Activated CD4-positive, alpha-beta T cell treated with anti-CD3 and anti-CD28 coated beads, Interleukin-2, Interleukin-6, amounts not matched to agents 100 ng/mL and 50 ng/mL, durations not matched to agents 16 hours and 8 hours (primary cell): ENCODE measurements around the gene SEC16A.
A peak's percentile ranks its signal among the peaks of the same experiment; 100 is the strongest.
"Not testable (repeated sequence)": the region's sequence is repeated elsewhere in the genome, so short reads cannot be mapped to it uniquely, and the experiment has no call there.

Experiments used
- DNase-seq: peaks from one replicate; pipeline ENCODE4 v3.0.0-alpha.2; 2020

SEC16A gene

DNA sequence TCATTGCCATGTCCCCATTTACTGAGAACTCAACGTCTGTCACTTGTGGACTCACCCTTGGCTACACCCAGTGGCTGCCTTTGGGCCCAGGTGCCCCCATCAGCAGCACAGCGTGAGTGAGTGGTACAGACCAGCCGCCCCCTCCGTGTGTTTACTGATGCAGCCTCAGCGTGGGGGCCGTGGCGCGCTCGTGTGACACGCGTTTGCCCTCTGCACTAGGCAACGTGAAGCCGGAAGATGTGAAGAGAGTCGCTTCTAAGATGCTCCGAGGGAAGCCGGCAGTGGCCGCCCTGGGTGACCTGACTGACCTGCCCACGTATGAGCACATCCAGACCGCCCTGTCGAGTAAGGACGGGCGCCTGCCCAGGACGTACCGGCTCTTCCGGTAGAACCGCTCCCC is 60.0 kb downstream of the SEC16A start:
- DNase-seq = no peak

DNA sequence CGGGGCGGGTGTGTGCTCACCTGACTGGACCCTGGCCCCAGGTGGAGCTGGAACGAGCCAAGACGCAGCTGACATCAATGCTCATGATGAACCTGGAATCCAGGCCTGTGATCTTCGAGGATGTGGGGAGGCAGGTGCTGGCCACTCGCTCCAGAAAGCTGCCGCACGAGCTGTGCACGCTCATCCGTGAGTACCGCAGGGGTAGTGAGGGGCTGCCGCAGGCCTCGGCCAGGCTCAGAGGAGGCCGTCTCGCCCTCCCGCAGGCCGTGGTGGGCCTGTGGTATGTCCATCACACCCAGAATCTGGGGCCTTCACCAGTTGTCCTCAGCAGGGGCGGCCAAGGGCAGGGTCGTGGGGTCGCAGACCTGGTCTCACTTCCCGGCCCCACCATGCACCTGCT is 61.0 kb downstream of the SEC16A start:
- DNase-seq = no peak

DNA sequence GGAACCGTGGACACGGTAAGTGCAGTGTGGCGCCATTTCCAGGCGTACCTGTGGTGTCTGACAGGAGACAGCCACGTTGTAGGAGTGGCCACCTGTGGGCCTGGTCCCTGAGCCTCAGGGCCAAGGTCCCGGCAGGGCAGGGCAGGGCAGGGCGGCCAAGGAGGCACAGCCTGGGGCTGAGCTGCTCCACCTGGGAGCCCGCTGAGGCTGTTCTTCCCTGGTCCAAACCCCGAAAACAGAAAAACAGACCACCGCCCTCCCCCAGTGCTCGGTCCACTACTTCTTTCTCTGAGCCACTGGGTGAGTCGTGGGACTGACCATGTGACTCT is 63.8 kb downstream of the SEC16A start:
- DNase-seq = no peak

DNA sequence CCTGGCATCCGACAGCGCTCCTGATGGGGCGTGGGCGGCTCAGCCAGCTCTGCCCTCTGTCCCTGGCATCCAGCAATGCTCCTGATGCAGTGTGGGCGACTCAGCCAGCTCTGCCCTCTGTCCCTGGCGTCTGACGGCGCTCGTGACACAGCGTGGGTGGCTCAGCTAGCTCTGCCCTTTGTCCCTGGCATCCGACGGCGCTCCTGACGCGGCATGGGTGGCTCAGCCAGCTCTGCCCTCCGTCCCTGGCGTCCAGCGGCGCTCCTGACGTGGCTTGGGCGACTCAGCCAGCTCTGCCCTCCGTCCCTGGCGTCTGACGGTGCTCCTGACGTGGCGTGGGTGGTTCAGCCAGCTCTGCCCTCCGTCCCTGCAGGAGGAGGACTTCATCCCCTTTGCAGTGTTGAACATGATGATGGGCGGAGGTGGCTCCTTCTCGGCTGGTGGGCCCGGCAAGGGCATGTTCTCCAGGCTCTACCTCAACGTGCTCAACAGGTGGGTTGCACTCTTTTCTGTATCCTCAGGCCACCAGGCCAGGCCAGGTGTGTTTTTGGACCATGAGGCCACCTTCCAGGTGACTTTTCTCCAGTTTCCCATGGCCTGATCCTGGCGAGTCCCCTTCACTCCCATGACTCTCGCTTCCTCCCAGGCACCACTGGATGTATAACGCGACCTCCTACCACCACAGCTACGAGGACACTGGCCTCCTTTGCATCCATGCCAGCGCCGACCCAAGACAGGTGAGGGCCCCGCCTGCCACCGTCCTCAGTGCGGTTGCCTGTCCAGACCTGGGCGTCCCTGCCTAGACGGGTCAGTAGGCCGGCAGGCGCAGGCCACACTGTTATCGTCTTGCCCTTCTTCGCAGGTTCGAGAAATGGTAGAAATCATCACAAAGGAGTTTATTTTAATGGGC is 64.4 kb downstream of the SEC16A start:
- DNase-seq = no peak

DNA sequence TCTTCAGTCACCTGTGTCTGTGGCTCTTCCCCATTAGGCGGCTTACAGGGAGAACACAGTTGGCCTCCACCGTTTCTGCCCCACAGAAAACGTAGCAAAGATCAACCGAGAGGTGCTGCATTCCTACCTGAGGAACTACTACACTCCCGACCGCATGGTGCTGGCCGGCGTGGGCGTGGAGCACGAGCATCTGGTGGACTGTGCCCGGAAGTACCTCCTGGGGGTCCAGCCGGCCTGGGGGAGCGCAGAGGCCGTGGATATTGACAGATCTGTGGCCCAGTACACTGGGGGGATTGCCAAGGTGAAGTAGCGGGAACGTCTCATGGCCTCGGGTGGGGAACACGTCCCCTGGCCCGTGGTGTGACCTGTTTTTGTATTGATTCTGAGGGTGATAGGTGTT is 65.9 kb downstream of the SEC16A start:
- no peak for DNase-seq

DNA sequence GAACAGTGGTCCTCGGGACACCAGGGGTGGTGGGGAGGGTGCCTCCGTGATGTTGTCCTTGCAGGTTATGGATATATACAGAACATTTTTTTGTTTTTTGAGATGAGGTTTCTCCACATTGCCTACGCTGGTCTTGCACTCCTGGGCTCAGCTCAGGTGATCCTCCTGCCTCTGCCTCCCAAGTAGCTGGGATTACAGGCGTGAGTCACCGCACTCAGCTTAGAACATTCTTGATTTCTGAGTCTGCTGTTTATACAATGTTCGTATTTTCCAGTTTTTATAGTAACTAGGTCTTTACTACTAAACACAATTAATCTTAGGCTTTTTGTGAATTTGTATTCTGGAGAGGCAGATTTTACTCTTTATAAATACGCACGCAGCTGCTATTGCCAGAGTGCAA is 66.4 kb downstream of the SEC16A start:
- no peak for DNase-seq

DNA sequence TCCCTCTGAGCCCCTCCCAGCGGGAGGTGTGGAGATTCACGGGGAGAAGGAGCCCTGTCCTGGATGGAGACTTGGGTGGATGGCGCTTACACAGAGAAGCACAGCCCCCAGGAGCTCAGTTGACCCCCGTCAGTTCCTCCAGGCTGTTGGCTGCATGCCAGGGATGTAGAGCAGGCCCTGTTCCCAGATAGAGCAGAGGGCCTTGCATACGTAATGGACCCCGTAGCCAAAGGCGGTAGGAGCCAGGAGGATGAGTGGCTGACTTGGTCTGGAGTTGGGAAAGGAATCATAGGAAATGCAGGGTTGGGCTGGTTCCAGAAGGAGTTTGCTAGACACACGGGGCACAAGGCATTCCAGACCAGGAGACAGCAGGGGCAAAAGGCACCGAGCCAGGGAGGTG is 69.9 kb downstream of the SEC16A start:
- no peak for DNase-seq

DNA sequence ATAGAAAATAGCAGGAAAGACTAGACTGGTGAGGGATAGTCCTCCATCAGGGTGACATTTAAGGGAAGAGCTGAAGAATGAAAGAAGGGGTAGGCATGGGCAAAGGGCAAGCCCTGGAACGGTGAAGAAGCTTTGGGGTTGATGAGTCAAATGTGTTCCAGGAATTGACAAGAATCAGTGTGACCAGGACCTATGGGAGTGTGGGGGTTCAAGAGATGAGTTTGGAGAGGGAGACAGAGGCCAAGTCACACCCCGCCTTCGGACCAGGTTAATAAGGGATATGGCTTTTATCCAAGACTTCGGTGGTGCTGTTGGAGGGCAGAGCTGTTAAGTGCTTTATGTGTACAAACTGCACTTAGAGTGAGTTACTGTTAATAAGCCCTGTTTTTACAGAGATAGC is 71.5 kb downstream of the SEC16A start:
- peak; percentile 29 for DNase-seq

DNA sequence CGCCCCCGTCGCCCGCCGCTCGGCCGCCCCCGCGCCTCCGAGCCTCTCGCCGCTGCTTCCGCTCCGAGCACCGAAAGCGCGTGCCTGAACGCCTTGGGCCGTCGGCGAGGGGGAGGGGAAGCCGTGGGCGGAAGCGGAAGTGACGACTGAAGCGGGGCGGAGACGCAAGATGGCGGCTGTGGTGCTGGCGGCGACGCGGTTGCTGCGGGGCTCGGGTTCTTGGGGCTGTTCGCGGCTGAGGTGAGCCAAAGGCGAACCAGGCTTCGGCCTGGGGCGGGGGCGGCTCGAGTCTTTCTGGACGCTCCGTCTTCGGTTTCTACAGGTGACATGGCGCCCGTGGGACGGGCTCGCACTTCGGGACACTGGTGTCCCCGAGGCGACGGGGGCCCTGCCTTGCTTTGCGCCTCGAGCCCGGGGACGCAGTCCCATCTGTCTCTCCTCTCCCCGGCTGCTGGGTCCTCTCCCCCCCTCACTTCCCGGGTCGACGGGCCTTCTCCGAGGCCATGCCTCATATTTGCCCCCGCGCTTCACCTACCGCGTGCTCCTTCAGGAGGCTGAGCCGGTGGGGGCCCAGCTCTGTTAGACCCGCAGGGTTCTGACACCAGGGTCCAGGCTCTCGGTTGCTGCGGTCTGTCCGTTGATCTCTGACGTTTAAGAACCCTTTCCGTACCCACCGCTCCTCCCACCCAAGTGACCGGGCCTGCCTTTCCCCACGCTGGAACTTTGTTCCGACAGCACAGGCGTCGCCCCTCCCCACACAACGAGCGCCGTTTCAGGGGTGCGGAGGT is 72.1 kb downstream of the SEC16A start, which contains the start of the genes ENTR1 and PMPCA:
ENTR1 (minus strand) TSS at position 115 of the 788 bp plus-strand sequence. CDS start 217 bp downstream, outside the sequence.
PMPCA (plus strand) TSS at position 159 of the 788 bp plus-strand sequence; CDS start at position 170, 11 bp downstream.
- peak; percentile 96 for DNase-seq

DNA sequence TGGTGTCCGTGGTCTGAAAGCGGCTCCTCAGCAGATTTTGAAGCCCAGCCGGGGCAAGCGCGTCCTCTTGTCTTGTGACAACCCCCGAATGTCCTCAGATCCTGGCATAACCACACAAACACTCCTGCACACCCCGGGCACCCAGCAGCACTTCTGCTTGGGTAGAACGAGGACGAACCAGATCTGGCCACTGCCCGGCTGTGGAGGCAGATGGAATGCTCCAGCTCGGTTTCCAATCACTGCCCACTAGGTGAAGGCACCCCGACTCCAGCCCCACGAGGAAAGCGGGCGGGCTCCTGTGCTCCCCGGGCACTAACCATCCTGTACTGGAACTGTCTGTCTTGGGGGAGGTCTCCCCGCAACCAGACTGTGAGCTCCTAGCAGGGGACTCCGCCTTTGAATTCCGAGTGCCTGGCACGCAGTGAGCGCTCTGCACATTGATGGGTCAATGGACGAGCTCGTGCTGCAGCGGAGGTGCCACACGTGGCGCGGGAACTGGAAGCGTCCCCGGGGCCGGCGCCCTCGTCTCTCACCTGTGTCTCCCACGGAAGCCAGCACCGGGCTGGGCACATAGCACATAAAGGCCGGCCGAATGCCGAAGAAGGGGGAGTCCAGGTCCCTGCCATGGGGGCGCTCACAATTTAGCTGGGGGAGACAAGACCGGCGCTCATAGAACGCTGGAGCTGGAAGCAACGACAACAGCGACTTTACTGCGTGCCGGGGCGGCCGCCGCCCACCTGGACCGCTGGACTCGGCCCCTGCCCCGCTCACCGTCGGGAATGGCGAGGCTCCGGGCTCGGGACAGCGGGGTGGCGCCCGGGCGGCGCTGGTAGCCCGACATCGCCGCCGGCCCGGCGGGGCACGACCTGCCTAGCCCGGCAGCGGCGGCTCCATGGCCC is 73.0 kb downstream of the SEC16A start:
- peak; percentile 51 for DNase-seq

DNA sequence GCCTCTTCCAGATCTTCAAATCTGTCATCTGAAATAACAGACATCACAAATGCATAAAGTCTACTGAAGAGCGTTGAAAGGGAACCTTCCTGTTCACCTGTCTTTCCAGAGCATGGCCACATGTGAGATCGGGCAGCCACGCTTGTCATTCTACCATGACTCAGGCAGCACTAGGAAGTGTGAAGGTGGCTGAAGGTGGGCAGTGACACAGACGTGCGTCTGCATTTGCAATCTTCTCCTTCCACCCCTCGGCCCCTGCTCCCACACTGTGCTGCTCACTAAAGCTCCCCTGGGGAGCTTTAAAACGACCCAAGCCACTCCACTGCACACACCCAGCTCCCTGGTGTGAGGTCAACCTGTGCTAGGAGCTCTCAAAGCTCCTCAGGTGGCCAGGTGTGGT is 74.9 kb downstream of the SEC16A start:
- DNase-seq = peak; percentile 51

DNA sequence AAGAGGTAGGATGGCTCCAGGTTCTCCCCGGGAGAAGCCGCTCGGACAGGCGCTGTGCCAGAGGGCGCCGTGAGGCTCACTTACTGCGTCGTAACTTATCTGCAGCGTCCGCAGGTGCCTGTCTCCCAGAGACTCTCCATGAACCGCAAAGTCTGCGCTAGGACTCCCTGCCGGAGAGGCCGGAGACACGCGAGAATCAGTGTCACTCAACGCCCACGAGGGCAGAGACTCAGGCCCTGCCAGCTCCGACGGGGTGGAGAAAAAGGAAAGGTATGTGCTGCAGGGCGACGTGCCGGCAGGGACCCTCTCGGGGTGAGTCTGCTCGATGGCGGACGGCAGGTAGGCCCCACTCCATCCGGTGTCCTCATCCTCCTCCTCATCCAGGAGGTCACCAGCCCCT is 75.8 kb downstream of the SEC16A start:
- DNase-seq = not testable (repeated sequence)

DNA sequence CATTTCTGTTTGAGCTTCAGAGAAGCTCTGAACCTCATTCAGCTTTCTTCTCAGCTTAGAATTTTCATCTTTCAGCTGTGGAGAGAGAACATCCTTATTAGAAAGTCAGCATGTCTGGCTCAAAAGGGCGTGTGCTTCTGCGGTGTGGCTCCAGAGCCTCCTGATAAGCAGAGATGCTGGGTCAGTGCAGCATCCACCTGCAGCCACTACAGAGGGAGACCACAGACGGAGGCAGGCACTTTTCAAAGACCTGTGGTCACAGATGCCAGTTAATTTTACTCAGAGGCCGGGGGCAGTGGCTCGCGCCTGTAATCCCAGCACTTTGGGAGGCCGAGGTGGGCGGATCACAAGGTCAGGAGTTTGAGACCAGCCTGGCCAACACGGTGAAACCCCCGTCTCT is 76.9 kb downstream of the SEC16A start:
- DNase-seq = not testable (repeated sequence)

DNA sequence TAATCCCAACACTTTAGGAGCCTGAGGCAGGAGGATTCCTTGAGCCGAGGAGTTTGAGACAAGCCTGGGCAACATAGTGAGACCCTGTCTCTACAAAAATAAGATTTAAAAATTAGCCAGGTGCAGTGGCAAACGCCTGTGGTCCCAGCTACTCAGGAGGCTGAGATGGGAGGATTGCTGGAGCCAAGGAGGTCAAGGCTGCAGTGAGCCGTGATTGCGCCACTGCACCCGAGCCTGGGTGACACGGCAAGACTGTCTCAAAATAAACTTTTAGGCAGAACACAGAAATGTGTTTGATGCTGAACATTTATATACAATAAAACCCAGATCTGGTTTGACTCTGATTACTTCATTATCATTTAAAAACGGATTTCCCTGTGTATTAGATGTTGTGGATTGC is 77.4 kb downstream of the SEC16A start:
- DNase-seq = no peak

DNA sequence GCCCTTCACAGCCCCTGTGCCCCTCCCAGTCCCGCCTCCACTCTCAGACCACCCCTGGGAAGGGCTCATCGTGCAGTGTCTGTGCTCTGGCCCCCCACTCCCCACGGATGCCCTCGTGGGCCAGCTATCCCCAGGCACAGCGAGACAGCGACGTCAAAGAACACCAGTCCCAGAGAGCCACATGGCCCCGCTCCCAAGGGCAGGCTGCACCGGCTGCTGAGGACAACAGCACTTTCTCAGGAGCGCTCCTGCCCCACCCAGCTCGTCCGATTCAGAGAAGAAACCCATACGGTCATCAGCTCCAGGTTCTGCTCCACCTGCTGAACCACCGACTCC is 78.1 kb downstream of the SEC16A start:
- no peak for DNase-seq

DNA sequence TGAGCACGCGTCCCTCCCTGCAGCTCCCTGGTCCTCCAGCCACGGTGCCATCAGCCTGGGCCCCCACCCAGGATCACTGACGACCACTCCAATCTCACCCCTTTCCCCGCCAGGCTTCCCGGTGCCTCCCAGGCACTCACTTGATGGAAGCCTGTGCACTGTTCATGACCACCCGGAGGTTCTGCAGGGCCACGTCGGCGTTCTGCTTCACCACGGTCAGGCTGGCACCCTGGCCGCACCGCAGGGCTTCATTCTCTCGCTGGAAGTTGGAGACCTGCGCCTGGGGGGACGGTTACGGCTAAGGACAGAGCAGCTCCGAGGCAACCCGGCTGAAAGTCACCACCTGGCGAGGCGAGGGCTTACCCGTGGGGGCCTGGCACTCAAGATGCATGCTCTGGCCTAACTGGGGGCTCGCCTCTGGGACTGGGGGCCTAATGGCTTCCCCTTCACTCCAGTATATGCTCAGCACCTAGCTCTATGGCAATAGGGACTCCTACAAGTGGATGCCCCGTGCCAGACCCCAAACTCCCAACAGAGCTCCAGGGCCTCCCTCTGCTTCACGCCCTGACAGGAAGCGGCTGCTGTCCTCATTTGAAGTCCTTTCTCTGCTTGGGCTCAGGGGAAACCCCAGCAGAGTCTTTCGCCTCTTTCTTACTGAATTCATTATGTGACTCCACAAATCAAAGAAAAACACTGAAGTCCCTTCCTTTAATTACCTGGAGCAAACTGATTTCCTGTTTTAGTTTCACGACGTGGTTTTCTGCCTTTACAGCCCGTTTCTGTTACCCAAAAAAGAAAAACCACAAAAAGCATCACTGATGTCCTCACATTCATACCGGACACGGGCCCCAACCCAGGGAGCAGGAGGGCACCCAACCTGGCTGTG is 78.7 kb downstream of the SEC16A start:
- DNase-seq = peak; percentile 73

DNA sequence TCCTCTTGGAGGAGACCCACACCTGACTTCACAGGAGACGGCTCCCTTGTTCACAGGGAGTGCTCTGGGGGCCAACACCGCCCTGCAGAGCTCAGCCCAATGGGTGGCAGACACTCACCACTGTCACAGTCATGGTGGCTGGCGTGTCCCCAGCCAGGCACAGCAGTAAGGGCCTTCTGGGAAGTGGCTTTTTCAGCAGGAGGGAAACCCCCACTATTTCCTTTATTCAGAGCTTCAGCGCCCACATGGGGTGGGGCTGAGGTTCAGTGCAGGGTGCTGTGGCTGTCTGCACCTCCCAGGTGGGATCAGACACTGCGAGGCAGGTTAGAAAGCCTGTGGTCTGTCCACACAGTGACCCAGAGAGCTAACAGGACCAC is 79.3 kb downstream of the SEC16A start:
- peak; percentile 88 for DNase-seq

DNA sequence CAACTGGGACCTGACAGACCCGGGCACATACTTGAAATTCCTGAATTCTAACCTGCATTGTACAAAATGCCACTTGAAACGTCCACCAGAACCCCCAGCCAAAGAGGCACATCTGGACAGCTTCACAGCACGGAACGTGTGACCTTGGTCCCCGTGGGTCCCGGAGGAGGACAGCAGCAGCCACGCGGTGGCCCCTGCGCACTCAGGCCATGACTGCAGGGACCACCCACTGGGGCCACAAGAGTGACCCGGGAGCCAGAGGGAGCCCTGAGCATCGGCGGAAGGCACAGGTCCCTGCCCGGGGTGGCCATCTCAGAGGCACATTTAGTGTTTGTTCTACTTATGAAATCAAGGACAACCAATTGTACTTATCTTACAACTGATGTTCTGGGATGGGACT is 80.8 kb downstream of the SEC16A start:
- no peak for DNase-seq

DNA sequence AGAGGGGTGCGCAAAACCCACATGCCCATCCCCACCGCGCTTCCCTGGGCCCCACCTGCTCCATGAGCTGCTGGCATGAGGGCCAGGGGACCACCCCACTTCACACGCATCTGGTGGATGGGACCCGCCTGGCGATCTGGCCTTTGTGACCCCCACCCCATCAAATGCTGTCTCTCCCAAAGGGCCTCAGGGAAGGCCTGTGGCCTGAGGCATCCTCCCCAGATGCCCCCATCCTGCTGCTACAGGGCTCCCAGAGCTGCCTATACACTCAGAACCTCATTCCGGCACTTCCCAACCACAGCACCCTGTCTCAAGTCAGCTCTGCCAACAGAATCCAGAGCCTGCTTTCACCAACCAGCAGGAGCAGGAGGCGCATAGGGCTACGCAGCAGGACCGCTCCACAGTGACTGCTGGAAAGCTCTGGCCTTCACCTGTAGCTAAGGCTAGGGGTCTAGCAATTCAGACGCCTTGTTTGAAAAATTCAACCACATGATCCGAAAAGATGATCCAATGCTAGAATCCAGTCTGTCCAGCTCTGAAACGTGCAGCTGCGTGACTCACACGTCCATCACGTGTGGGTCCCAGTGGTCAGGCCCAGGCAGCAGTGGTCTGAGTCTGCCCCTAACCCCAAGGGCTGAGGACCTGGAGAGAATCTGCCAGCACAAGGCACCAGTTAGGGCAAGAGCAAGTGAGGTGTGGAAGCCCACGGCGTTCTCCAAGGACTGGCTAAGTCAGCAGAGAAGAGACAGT is 81.5 kb downstream of the SEC16A start:
- DNase-seq = no peak

DNA sequence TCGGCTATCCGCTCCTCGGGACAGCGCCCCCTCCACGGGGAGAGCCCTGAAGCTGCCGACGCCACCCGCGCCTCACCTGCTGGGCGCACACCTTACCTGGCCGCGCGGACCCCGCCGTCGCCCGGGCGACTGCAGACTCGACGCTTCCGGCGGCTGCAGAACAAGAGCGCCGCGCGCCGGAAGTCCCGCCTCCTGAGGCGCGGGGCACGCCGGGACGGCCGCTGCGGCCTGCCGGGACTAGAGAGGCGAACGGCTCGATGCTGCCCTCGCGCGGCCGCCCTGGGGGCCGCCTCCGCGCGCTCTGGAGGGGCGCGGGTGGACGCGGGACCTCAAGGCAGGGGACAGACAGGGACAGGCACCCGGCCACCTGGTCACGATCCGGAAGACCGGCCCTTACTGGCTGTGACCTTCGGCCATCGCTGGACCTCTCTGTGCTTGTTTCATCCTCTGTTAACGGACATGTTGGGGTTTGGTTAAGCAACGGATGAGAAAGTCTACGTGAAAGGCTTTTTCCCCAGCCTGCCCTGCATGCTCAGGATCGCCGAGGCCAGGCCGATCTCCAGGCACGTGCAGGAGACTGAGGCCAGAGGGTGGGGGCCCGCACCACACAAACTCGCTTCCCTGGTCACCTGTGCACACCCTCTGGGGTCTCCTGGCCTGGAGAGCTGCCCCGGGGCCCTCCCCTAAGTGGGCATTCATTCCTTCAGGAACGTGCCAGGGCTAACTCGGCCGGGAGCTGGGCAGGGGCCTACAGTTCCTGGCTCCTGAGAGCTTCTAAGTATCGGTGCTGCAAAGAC is 82.6 kb downstream of the SEC16A start, which contains the start of gene SNAPC4:
SNAPC4 (minus strand) TSS at position 133 of the 797 bp plus-strand sequence. CDS start 1,742 bp downstream, outside the sequence.
- peak; percentile 95 for DNase-seq
